Esophagus squamous epithelium (tissue), 4 donors: ENCODE results near the gene MECP2.

Experiments
- POLR2A ChIP-seq, 4 donors: fragments of 450-650 bp; IDR thresholded peaks; one replicate each; pipeline ENCODE4 v1.6.1; 2017; ENCODE audit warnings: antibody characterized with exemption in 4 of 4, mild to moderate bottlenecking in 4 of 4, moderate library complexity in 3 of 4
- TF ChIP-seq, protein P1 (sequence below), 6 experiments: fragments of 450-650 bp in 4 of 6; fragments of 200-600 bp in 2 of 6; sonication (generic) in 2 of 6; IDR thresholded peaks; one replicate each; pipeline ENCODE4 v1.5.1; 2016 to 2019; ENCODE audit warnings: antibody characterized with exemption in 6 of 6, mild to moderate bottlenecking in 4 of 6, moderate library complexity in 4 of 6

DNA sequence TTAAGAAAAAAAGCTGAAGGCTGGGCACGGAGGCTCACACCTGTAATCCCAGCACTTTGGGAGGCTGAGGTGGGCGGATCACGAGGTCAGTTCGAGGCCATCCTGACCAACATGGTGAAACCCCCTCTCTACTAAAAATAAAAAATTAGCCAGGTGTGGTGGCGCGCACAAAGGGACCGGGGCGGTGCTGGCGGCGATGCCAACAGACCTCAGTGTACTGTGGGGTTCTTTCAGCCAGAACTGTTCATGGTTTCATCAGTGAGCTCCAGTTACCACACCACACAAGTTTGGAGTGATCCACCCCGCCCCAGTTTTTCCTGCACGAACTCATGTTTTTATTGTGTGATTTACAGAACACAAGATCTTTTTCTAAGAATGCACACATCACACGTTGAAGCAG is 56.7 kb downstream of the MECP2 start:
- TF ChIP-seq, protein P1, sequence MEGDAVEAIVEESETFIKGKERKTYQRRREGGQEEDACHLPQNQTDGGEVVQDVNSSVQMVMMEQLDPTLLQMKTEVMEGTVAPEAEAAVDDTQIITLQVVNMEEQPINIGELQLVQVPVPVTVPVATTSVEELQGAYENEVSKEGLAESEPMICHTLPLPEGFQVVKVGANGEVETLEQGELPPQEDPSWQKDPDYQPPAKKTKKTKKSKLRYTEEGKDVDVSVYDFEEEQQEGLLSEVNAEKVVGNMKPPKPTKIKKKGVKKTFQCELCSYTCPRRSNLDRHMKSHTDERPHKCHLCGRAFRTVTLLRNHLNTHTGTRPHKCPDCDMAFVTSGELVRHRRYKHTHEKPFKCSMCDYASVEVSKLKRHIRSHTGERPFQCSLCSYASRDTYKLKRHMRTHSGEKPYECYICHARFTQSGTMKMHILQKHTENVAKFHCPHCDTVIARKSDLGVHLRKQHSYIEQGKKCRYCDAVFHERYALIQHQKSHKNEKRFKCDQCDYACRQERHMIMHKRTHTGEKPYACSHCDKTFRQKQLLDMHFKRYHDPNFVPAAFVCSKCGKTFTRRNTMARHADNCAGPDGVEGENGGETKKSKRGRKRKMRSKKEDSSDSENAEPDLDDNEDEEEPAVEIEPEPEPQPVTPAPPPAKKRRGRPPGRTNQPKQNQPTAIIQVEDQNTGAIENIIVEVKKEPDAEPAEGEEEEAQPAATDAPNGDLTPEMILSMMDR (IDR thresholded peaks at IDR 0.05) = no peak
- TF ChIP-seq POLR2A (IDR thresholded peaks at IDR 0.05) = no peak
